GM12864 (cell line): Measurements from ENCODE around the gene ZIC2.

Experiments
- DNase-seq: peaks from one replicate; pipeline ENCODE4 v3.0.0-alpha.2; 2011; ENCODE audit warnings: low read depth
- H3K4me3 ChIP-seq: 2 replicates; pipeline ENCODE4 v1.5.1; 2011; ENCODE audit warnings: mild to moderate bottlenecking, low read depth, low read length, control low read depth
- CTCF ChIP-seq: IDR thresholded peaks from 2 replicates; pipeline ENCODE4 v1.5.1; 2011; ENCODE audit warnings: low read depth, mild to moderate bottlenecking, moderate library complexity, low read length, control low read depth, inconsistent platforms; ENCODE audit errors: missing control alignments

Gene ZIC2

GRCh38 chr13:100035936-100036335, 54.4 kb downstream of the ZIC2 start:
- TF ChIP-seq CTCF = no peak
- no peak overlapping the region for H3K4me3 ChIP-seq
- DNase-seq = no peak
